GM19023 (cell line): ENCODE measurements around the gene GDAP1L1.
"Not testable (repeated sequence)": the region's sequence is repeated elsewhere in the genome, so short reads cannot be mapped to it uniquely, and the experiment has no call there.

Source experiments
- ATAC-seq: cut with Tn5 transposase; IDR thresholded peaks from one replicate; pipeline ENCODE4 v1.9.1; 2021; ENCODE audit warnings: mild to moderate bottlenecking, moderate library complexity; ENCODE audit not compliant: unreplicated experiment

Gene GDAP1L1

GRCh38 chr20:44299011-44299535, 52.0 kb downstream of the GDAP1L1 start:
- ATAC-seq, result not testable (repeated sequence)

GRCh38 chr20:44301285-44301684, 54.2 kb downstream of the GDAP1L1 start:
- ATAC-seq, result no peak

- no peak for ATAC-seq
Measured at GRCh38 chr20:44302026-44302669, 55.0 kb downstream of the GDAP1L1 start.

GRCh38 chr20:44302736-44303135, 55.6 kb downstream of the GDAP1L1 start:
- ATAC-seq, result no peak

- ATAC-seq, result no peak
Measured at GRCh38 chr20:44304383-44304782, 57.3 kb downstream of the GDAP1L1 start.

- no peak for ATAC-seq
Measured at GRCh38 chr20:44306927-44307326, 59.8 kb downstream of the GDAP1L1 start.

GRCh38 chr20:44309763-44310663, 62.9 kb downstream of the GDAP1L1 start:
- ATAC-seq, result no peak

GRCh38 chr20:44310664-44311639, 63.8 kb downstream of the GDAP1L1 start, which contains the start of gene FITM2:
Gene FITM2 (minus strand): TSS chr20:44311202. CDS start chr20:44311148, 54 bp downstream.
- ATAC-seq, result peak; percentile 93

- no peak for ATAC-seq
Measured at GRCh38 chr20:44314870-44315269, 67.8 kb downstream of the GDAP1L1 start.

- ATAC-seq, result no peak
Measured at GRCh38 chr20:44319839-44320422, 72.8 kb downstream of the GDAP1L1 start.

- ATAC-seq, result no peak
Measured at GRCh38 chr20:44324343-44324742, 77.2 kb downstream of the GDAP1L1 start.

GRCh38 chr20:44326391-44327159, 79.5 kb downstream of the GDAP1L1 start:
- no peak for ATAC-seq

- not testable (repeated sequence) for ATAC-seq
Measured at GRCh38 chr20:44327748-44328147, 80.6 kb downstream of the GDAP1L1 start.

- no peak for ATAC-seq
Measured at GRCh38 chr20:44328428-44328827, 81.3 kb downstream of the GDAP1L1 start.
